Measurements from ENCODE around the gene CCN5.

DNA sequence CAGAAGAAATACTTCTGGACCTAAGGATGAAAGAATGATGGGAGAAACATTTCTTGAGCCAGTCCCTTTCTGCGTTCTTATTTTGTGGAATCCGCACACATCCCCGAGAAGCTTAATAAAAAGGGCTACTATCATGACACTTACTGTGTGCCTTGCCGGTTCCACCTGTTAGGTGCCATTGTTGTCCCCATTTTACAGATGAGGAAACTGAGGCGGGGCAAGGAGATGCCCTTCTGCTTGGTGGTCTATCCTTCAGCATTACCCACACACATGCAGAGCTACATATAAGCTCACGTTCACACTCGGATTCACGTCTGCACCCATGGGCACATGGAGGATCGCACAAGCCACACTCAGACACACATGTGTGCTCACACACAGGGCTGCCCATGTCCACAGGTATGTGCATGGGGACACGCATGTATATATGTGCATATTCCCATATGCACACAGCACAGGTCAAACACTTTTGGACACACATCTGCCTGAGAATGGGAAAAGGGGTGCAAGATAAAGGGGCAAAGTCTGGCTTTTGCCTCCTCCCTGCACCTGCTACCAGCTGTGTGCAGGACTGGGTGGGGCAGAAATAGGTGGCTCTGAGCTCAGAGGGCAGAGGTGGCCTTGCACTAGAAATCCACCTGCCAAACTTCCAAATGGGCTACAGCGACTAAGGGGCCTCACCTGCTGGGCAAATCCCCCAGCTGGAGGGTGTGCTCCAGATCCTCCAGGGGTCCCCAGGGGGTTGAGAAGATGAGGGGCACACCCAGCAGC, 33.2 kb upstream of the CCN5 start:
- TF ChIP-seq, protein P1, sequence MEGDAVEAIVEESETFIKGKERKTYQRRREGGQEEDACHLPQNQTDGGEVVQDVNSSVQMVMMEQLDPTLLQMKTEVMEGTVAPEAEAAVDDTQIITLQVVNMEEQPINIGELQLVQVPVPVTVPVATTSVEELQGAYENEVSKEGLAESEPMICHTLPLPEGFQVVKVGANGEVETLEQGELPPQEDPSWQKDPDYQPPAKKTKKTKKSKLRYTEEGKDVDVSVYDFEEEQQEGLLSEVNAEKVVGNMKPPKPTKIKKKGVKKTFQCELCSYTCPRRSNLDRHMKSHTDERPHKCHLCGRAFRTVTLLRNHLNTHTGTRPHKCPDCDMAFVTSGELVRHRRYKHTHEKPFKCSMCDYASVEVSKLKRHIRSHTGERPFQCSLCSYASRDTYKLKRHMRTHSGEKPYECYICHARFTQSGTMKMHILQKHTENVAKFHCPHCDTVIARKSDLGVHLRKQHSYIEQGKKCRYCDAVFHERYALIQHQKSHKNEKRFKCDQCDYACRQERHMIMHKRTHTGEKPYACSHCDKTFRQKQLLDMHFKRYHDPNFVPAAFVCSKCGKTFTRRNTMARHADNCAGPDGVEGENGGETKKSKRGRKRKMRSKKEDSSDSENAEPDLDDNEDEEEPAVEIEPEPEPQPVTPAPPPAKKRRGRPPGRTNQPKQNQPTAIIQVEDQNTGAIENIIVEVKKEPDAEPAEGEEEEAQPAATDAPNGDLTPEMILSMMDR (IDR thresholded peaks at IDR 0.05), result no peak
- TF ChIP-seq POLR2A (IDR thresholded peaks at IDR 0.05), result no peak
